ENCODE data around the gene MMEL1.

Gene MMEL1

GRCh38 chr1:2548068-2548589 is 84.7 kb downstream of the MMEL1 start (continued):
- TF ChIP-seq ZNF24 (tag by site-specific recombination; IDR thresholded peaks at IDR 0.05), result no peak
- no peak for TF ChIP-seq ZNF23 (tag by site-specific recombination; IDR thresholded peaks at IDR 0.05; ENCODE audit: borderline replicate concordance)
- TF ChIP-seq ZNF112 (tag by site-specific recombination; IDR thresholded peaks at IDR 0.05), result no peak
- no peak for TF ChIP-seq HOXA7 (CRISPR knock-in tag; IDR thresholded peaks at IDR 0.05; ENCODE audit: borderline replicate concordance)
- TF ChIP-seq ZNF169 (tag by site-specific recombination; IDR thresholded peaks at IDR 0.05), result no peak
- peak; percentile 88 for TF ChIP-seq CTCF (tag by site-specific recombination; IDR thresholded peaks at IDR 0.05)
- peak; percentile 62 for TF ChIP-seq KLF8 (tag by site-specific recombination; IDR thresholded peaks at IDR 0.05)
- no peak for TF ChIP-seq ZNF16 (tag by site-specific recombination; IDR thresholded peaks at IDR 0.05; ENCODE audit: low read depth)
- TF ChIP-seq ZNF747 (tag by site-specific recombination; IDR thresholded peaks at IDR 0.05), result no peak
- no peak for TF ChIP-seq ZFP69B (tag by site-specific recombination; IDR thresholded peaks at IDR 0.05)
- TF ChIP-seq, protein P1, sequence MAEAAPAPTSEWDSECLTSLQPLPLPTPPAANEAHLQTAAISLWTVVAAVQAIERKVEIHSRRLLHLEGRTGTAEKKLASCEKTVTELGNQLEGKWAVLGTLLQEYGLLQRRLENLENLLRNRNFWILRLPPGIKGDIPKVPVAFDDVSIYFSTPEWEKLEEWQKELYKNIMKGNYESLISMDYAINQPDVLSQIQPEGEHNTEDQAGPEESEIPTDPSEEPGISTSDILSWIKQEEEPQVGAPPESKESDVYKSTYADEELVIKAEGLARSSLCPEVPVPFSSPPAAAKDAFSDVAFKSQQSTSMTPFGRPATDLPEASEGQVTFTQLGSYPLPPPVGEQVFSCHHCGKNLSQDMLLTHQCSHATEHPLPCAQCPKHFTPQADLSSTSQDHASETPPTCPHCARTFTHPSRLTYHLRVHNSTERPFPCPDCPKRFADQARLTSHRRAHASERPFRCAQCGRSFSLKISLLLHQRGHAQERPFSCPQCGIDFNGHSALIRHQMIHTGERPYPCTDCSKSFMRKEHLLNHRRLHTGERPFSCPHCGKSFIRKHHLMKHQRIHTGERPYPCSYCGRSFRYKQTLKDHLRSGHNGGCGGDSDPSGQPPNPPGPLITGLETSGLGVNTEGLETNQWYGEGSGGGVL (tag by site-specific recombination; IDR thresholded peaks at IDR 0.05), result no peak
- TF ChIP-seq SP2 (tag by site-specific recombination; IDR thresholded peaks at IDR 0.05), result no peak
- peak; percentile 84 for TF ChIP-seq ZNF600 (tag by site-specific recombination; IDR thresholded peaks at IDR 0.05)
- no peak for TF ChIP-seq ZNF626 (tag by site-specific recombination; IDR thresholded peaks at IDR 0.05)
- TF ChIP-seq KLF17 (tag by site-specific recombination; IDR thresholded peaks at IDR 0.05), result 0 out of 2 replicates have a peak, but pooled peaks have one; percentile 28
- TF ChIP-seq, protein P2, sequence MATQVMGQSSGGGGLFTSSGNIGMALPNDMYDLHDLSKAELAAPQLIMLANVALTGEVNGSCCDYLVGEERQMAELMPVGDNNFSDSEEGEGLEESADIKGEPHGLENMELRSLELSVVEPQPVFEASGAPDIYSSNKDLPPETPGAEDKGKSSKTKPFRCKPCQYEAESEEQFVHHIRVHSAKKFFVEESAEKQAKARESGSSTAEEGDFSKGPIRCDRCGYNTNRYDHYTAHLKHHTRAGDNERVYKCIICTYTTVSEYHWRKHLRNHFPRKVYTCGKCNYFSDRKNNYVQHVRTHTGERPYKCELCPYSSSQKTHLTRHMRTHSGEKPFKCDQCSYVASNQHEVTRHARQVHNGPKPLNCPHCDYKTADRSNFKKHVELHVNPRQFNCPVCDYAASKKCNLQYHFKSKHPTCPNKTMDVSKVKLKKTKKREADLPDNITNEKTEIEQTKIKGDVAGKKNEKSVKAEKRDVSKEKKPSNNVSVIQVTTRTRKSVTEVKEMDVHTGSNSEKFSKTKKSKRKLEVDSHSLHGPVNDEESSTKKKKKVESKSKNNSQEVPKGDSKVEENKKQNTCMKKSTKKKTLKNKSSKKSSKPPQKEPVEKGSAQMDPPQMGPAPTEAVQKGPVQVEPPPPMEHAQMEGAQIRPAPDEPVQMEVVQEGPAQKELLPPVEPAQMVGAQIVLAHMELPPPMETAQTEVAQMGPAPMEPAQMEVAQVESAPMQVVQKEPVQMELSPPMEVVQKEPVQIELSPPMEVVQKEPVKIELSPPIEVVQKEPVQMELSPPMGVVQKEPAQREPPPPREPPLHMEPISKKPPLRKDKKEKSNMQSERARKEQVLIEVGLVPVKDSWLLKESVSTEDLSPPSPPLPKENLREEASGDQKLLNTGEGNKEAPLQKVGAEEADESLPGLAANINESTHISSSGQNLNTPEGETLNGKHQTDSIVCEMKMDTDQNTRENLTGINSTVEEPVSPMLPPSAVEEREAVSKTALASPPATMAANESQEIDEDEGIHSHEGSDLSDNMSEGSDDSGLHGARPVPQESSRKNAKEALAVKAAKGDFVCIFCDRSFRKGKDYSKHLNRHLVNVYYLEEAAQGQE (tag by site-specific recombination; IDR thresholded peaks at IDR 0.05), result 0 out of 2 replicates have a peak, but pooled peaks have one; percentile 15
- TF ChIP-seq ZNF629 (tag by site-specific recombination; IDR thresholded peaks at IDR 0.05), result no peak
- no peak for TF ChIP-seq ZNF76 (tag by site-specific recombination; IDR thresholded peaks at IDR 0.05; ENCODE audit: borderline replicate concordance, low read depth)
- peak; percentile 46; the same call in 1 of the 2 replicates for TF ChIP-seq ZBTB8A (tag by site-specific recombination; IDR thresholded peaks at IDR 0.05)
- 0 out of 2 replicates have a peak, but pooled peaks have one; percentile 21 for TF ChIP-seq ZNF561 (tag by site-specific recombination; IDR thresholded peaks at IDR 0.05; ENCODE audit: borderline replicate concordance)
- TF ChIP-seq, protein P3, sequence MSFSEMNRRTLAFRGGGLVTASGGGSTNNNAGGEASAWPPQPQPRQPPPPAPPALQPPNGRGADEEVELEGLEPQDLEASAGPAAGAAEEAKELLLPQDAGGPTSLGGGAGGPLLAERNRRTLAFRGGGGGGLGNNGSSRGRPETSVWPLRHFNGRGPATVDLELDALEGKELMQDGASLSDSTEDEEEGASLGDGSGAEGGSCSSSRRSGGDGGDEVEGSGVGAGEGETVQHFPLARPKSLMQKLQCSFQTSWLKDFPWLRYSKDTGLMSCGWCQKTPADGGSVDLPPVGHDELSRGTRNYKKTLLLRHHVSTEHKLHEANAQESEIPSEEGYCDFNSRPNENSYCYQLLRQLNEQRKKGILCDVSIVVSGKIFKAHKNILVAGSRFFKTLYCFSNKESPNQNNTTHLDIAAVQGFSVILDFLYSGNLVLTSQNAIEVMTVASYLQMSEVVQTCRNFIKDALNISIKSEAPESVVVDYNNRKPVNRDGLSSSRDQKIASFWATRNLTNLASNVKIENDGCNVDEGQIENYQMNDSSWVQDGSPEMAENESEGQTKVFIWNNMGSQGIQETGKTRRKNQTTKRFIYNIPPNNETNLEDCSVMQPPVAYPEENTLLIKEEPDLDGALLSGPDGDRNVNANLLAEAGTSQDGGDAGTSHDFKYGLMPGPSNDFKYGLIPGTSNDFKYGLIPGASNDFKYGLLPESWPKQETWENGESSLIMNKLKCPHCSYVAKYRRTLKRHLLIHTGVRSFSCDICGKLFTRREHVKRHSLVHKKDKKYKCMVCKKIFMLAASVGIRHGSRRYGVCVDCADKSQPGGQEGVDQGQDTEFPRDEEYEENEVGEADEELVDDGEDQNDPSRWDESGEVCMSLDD (tag by site-specific recombination; IDR thresholded peaks at IDR 0.05), result peak; percentile 40; the same call in 1 of the 2 replicates
- no peak for TF ChIP-seq ZBTB48 (tag by site-specific recombination; IDR thresholded peaks at IDR 0.05)
- TF ChIP-seq MYNN (tag by site-specific recombination; IDR thresholded peaks at IDR 0.05; ENCODE audit: borderline replicate concordance), result no peak
- 0 out of 2 replicates have a peak, but pooled peaks have one; percentile 32 for TF ChIP-seq GLIS2 (tag by site-specific recombination; IDR thresholded peaks at IDR 0.05)
- TF ChIP-seq BCL11B (tag by site-specific recombination; IDR thresholded peaks at IDR 0.05; ENCODE audit: low read depth), result no peak
- TF ChIP-seq, protein P4, sequence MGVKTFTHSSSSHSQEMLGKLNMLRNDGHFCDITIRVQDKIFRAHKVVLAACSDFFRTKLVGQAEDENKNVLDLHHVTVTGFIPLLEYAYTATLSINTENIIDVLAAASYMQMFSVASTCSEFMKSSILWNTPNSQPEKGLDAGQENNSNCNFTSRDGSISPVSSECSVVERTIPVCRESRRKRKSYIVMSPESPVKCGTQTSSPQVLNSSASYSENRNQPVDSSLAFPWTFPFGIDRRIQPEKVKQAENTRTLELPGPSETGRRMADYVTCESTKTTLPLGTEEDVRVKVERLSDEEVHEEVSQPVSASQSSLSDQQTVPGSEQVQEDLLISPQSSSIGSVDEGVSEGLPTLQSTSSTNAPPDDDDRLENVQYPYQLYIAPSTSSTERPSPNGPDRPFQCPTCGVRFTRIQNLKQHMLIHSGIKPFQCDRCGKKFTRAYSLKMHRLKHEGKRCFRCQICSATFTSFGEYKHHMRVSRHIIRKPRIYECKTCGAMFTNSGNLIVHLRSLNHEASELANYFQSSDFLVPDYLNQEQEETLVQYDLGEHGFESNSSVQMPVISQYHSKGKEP (tag by site-specific recombination; IDR thresholded peaks at IDR 0.05), result no peak
- TF ChIP-seq ZBTB1 (tag by site-specific recombination; IDR thresholded peaks at IDR 0.05), result no peak
- peak; percentile 69; the same call in 1 of the 2 replicates for TF ChIP-seq ZEB2 (tag by site-specific recombination; IDR thresholded peaks at IDR 0.05)
- TF ChIP-seq ZSCAN16 (tag by site-specific recombination; IDR thresholded peaks at IDR 0.05), result no peak
